Measurements from ENCODE around the gene RANBP9. TPM values are rescaled to one million over a fixed set of nuclear protein-coding genes. Genes with fewer than 3 reads are reported as not detected.

The RANBP9 gene
- total RNA-seq, 1 experiment from 2014 or later, result 25.8 TPM

DNA sequence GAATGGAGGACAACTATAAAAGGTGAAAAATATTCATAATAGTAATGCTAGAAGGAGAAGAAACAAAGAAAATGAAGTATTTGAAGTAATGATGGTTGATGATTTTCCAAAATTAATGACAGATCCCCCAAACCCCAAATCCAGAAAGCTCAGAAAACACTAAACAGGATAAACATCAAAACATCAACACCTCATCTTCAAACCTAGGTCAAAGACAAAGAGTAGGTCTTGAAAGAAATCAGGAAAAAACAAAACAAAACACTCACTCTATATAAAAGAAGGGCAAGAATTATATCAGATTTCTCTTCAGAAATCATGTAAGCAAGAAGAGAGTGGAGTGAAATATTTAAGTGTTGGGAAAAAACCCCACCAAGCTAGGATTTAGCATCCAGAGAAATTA lies 38.7 kb downstream of the RANBP9 start:
- H3K4me1 ChIP-seq (ENCODE audit: insufficient read depth, low read length), result peaks cover 3% of the 10 kb centered on the region; the same call in 1 of the 2 replicates
- H3K79me2 ChIP-seq (ENCODE audit: low read length), result peaks cover 95% of the 10 kb centered on the region
- no peaks in the 10 kb centered on the region for H4K20me1 ChIP-seq (ENCODE audit: low read length)
- H3K4me3 ChIP-seq (ENCODE audit: low read length), result no peak overlapping the region
- ChIA-PET POLR2A (ENCODE audit: unreplicated experiment) (no interaction called here), CTCF (no interaction called here)
- no peak for ATAC-seq
- 0 out of 2 replicates have a peak, but pooled peaks cover 6% of the 10 kb centered on the region for H3K9me3 ChIP-seq (ENCODE audit: low read length)
- intact Hi-C loops (cut with micrococcal nuclease), result no loop called here
- peaks cover 12% of the 10 kb centered on the region for H3K36me3 ChIP-seq (ENCODE audit: low read depth, low read length)
- DNase-seq, result no peak
- no peak overlapping the region for H3K4me2 ChIP-seq (ENCODE audit: low read length)
- H3F3A ChIP-seq (ENCODE audit: low read length, unreplicated experiment), result no peaks in the 10 kb centered on the region
- no peak overlapping the region for H3K27ac ChIP-seq (ENCODE audit: low read length)
- no TSS peak for BruUV-seq (replicated peaks)
- no peak for TF ChIP-seq EZH2phosphoT487 (IDR thresholded peaks at IDR 0.05; ENCODE audit: borderline replicate concordance, low read length)
- TF ChIP-seq EZH2 (IDR thresholded peaks at IDR 0.05; ENCODE audit: low read length, unreplicated experiment), result no peak
- TF ChIP-seq, protein P1, sequence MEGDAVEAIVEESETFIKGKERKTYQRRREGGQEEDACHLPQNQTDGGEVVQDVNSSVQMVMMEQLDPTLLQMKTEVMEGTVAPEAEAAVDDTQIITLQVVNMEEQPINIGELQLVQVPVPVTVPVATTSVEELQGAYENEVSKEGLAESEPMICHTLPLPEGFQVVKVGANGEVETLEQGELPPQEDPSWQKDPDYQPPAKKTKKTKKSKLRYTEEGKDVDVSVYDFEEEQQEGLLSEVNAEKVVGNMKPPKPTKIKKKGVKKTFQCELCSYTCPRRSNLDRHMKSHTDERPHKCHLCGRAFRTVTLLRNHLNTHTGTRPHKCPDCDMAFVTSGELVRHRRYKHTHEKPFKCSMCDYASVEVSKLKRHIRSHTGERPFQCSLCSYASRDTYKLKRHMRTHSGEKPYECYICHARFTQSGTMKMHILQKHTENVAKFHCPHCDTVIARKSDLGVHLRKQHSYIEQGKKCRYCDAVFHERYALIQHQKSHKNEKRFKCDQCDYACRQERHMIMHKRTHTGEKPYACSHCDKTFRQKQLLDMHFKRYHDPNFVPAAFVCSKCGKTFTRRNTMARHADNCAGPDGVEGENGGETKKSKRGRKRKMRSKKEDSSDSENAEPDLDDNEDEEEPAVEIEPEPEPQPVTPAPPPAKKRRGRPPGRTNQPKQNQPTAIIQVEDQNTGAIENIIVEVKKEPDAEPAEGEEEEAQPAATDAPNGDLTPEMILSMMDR (conservative IDR thresholded peaks at IDR 0.05; ENCODE audit: low read depth, low read length), result no peak
- H3K27me3 ChIP-seq (ENCODE audit: low read length), result no peaks in the 10 kb centered on the region
- no peak overlapping the region for H3K9ac ChIP-seq (ENCODE audit: low read length)
- H2AFZ ChIP-seq (ENCODE audit: low read length), result no peak overlapping the region
- H3K9me2 ChIP-seq (replicated peaks; ENCODE audit: low read length), result no peaks in the 10 kb centered on the region

DNA sequence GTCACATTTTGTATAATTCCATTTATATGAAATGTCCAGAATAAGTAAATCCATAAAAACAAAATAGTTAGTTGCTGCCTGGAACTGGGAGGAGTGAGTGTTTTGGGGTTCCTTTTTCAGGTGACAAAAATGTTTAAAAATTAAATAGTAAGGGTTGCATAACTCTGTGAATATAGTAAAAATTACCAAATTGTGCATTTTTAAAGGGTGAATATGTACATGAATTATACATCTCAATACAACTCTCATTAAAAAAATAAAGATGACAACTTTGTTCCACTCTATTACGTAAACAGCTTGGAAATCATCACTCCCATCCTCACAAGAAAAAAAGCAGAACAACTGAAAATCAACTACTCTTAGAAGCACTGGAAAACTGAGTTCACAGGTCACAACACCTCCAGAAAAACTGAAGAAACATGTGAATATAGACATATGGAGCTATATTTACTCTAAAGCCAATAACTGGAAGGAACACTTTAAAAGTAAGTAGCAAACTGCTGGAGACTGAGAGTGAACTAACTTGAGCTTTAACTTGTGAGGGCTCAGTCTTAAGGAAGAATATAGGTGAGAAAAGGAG lies 40.0 kb downstream of the RANBP9 start:
- Histone ChIP-seq H3K27me3 (ENCODE audit: low read length) (no peaks in the 10 kb centered on the region), H3F3A (ENCODE audit: low read length, unreplicated experiment) (no peaks in the 10 kb centered on the region), H2AFZ (ENCODE audit: low read length) (no peak overlapping the region), H3K4me2 (ENCODE audit: low read length) (no peak overlapping the region), H3K9me2 (replicated peaks; ENCODE audit: low read length) (no peaks in the 10 kb centered on the region), H4K20me1 (ENCODE audit: low read length) (peaks cover 8% of the 10 kb centered on the region), H3K27ac (ENCODE audit: low read length) (no peak overlapping the region), H3K9ac (ENCODE audit: low read length) (no peak overlapping the region), H3K79me2 (ENCODE audit: low read length) (peaks cover 95% of the 10 kb centered on the region), H3K4me3 (ENCODE audit: low read length) (no peak overlapping the region), H3K9me3 (ENCODE audit: low read length) (0 out of 2 replicates have a peak, but pooled peaks cover under 1% of the 10 kb centered on the region), H3K4me1 (ENCODE audit: insufficient read depth, low read length) (peaks cover 13% of the 10 kb centered on the region), H3K36me3 (ENCODE audit: low read depth, low read length) (peaks cover under 1% of the 10 kb centered on the region; the same call in 1 of the 2 replicates)
- BruUV-seq (replicated peaks), result no TSS peak
- ChIA-PET POLR2A (ENCODE audit: unreplicated experiment) (interaction anchor here (0.6 kb wide), 1 partner anchor 38 kb away, joined by 4 read pairs; no protein-coding TSS in a partner anchor), CTCF (no interaction called here)
- intact Hi-C loops (cut with micrococcal nuclease), result no loop called here
- TF ChIP-seq, protein P1 (conservative IDR thresholded peaks at IDR 0.05; ENCODE audit: low read depth, low read length), result no peak
- TF ChIP-seq EZH2phosphoT487 (IDR thresholded peaks at IDR 0.05; ENCODE audit: borderline replicate concordance, low read length), result no peak
- no peak for DNase-seq
- no peak for ATAC-seq

DNA sequence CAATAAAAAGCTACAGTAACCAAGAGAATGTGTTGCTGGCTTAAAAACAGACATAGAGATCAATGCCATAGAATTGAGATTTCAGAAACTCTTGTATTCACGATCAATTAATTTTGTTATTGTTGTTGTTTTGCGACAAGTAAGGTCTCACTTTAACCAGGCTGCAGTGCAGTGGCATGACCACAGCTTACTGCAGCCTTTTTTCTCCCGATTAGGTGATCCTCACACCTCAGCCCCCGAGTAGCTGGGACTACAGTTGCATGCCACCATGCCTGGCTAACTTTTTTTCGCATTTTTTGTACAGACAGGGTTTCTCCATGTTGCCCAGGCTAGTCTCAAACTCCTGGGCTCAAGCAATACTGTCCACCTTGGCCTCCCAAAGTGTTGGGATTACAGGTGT lies 42.2 kb downstream of the RANBP9 start:
- H3K4me1 ChIP-seq (ENCODE audit: insufficient read depth, low read length), result peaks cover 16% of the 10 kb centered on the region
- ChIA-PET CTCF (no interaction called here), POLR2A (ENCODE audit: unreplicated experiment) (no interaction called here)
- DNase-seq (no peak), ATAC-seq (no peak)
- H4K20me1 ChIP-seq (ENCODE audit: low read length), result peaks cover 13% of the 10 kb centered on the region
- H3K9me3 ChIP-seq (ENCODE audit: low read length), result no peaks in the 10 kb centered on the region
- intact Hi-C loops (cut with micrococcal nuclease), result no loop called here
- H3F3A ChIP-seq (ENCODE audit: low read length, unreplicated experiment), result no peaks in the 10 kb centered on the region
- H2AFZ ChIP-seq (ENCODE audit: low read length), result no peak overlapping the region
- peaks cover 97% of the 10 kb centered on the region for H3K79me2 ChIP-seq (ENCODE audit: low read length)
- no peaks in the 10 kb centered on the region for H3K36me3 ChIP-seq (ENCODE audit: low read depth, low read length)
- H3K9me2 ChIP-seq (replicated peaks; ENCODE audit: low read length), result no peaks in the 10 kb centered on the region
- H3K9ac ChIP-seq (ENCODE audit: low read length), result no peak overlapping the region
- BruUV-seq (replicated peaks), result no TSS peak
- H3K4me2 ChIP-seq (ENCODE audit: low read length), result no peak overlapping the region
- H3K4me3 ChIP-seq (ENCODE audit: low read length), result no peak overlapping the region
- TF ChIP-seq EZH2 (IDR thresholded peaks at IDR 0.05; ENCODE audit: low read length, unreplicated experiment) (no peak), EZH2phosphoT487 (IDR thresholded peaks at IDR 0.05; ENCODE audit: borderline replicate concordance, low read length) (no peak)
- TF ChIP-seq, protein P1 (conservative IDR thresholded peaks at IDR 0.05; ENCODE audit: low read depth, low read length), result no peak
- H3K27ac ChIP-seq (ENCODE audit: low read length), result no peak overlapping the region
- H3K27me3 ChIP-seq (ENCODE audit: low read length), result no peaks in the 10 kb centered on the region
